Measurements from ENCODE around the gene MEX3D.
A peak's percentile ranks its signal among the peaks of the same experiment; 100 is the strongest.

The MEX3D gene

GRCh38 chr19:1568320-1569019 is at the start of gene MEX3D:
TSS of gene MEX3D (minus strand) at chr19:1568325. CDS start at chr19:1568058, 267 bp downstream.
- TF ChIP-seq, protein P1, sequence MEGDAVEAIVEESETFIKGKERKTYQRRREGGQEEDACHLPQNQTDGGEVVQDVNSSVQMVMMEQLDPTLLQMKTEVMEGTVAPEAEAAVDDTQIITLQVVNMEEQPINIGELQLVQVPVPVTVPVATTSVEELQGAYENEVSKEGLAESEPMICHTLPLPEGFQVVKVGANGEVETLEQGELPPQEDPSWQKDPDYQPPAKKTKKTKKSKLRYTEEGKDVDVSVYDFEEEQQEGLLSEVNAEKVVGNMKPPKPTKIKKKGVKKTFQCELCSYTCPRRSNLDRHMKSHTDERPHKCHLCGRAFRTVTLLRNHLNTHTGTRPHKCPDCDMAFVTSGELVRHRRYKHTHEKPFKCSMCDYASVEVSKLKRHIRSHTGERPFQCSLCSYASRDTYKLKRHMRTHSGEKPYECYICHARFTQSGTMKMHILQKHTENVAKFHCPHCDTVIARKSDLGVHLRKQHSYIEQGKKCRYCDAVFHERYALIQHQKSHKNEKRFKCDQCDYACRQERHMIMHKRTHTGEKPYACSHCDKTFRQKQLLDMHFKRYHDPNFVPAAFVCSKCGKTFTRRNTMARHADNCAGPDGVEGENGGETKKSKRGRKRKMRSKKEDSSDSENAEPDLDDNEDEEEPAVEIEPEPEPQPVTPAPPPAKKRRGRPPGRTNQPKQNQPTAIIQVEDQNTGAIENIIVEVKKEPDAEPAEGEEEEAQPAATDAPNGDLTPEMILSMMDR (IDR thresholded peaks at IDR 0.05; ENCODE audit: extremely low read depth, missing control alignments): no peak
- peak; percentile 100 for DNase-seq (ENCODE audit: low spot score)

GRCh38 chr19:1616875-1617274 is 48.8 kb upstream of the MEX3D start:
- TF ChIP-seq, protein P1 (IDR thresholded peaks at IDR 0.05; ENCODE audit: extremely low read depth, missing control alignments): no peak
- DNase-seq (ENCODE audit: low spot score): peak; percentile 29

DNA sequence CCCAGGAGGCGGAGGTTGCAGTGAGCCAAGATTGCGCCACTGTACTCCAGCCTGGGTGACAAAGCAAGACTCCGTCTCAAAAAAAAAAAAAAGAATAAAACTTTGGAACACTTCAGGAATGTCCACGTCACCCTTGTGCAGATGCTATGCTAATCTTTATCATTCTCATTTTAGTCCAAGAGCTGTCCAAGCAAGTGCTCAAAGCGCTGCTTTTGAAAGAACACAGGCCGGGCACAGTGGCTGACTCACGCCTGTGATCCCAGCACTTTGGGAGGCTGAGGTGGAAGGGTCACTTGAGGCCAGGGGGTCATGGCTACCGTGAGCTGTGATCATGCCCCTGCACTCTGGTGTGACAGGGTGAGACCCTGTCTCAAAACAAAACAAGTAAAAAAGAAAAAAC is 48.3 kb upstream of the MEX3D start:
- TF ChIP-seq, protein P1 (IDR thresholded peaks at IDR 0.05; ENCODE audit: extremely low read depth, missing control alignments): no peak
- DNase-seq (ENCODE audit: low spot score): no peak

DNA sequence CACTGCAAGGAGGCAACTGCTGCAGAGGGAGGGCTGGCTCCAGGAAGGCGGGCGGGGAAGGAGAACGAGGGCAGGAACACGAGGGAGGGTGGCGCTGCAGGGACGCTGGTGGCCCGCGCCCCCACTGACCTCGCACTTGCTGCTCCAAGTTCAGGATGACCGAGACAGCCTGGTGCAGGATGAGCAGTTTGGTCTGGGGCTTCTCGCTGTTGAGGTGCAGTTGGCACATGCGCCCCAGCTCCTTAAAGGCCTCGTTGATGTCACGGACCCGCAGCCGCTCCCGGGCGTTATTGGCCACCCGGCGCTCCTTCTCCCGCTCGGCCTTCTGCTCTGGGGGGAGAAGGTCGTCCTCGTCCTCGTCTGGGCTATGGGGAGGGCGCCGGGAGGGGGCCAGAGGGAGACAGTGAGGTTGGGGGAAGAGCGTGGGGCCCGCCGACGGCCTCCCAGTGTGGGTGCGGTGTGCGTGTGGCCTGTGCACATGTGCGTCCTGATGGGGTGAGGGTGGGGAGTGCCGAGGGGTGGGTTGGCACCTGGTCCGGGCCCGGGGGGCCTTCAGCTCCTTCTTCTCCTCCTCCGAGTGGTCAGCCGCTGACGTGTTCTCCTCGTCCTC is 47.1 kb upstream of the MEX3D start:
- TF ChIP-seq, protein P1 (IDR thresholded peaks at IDR 0.05; ENCODE audit: extremely low read depth, missing control alignments): no peak
- no peak for DNase-seq (ENCODE audit: low spot score)

DNA sequence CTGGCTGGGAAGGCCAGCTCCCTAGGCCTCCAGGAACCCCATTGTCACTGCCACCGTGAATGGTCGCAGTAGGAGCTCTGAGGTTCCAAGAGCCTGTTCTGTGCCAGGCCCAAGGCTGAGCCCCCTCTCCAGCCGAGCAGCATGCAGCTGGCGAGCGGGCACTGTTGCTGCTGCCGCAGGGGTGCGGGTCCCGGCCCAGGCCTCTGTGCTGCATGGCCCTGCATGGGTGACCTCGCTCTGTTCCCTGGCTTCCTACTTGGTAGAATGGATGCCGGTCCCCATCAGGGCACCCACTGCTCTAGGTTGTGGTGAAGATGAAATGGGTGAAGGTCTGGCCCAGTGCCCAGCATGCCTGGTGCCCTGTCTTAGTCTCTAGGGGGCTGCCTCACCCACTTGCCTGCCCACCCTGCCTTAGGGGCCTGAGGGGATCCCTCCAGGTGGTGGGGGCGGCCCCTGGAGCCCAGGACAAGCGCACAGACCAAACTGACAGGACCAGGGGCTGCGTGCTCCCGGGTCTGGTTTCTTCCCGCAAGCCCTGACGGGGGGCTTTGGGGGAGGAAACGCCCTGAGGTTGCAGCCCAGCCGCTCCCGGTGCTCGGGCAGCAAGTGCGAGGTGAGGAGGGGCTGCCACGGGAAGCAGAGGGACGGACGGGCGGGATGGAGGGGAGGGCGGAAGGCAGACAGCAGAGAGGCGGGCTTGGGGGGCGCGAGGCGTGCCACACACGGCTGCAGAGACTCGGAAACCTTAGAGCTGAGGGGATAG is 45.9 kb upstream of the MEX3D start:
- no peak for DNase-seq (ENCODE audit: low spot score)

GRCh38 chr19:1613146-1613545 is 45.0 kb upstream of the MEX3D start:
- DNase-seq (ENCODE audit: low spot score): peak; percentile 10
- TF ChIP-seq, protein P1 (IDR thresholded peaks at IDR 0.05; ENCODE audit: extremely low read depth, missing control alignments): no peak

More for the DNA sequence above, 45.9 kb upstream of the MEX3D start:
- TF ChIP-seq, protein P1 (IDR thresholded peaks at IDR 0.05; ENCODE audit: extremely low read depth, missing control alignments): no peak

All from GM20000 (cell line).